ENCODE results near the gene LRP1-AS.

The LRP1-AS gene

DNA sequence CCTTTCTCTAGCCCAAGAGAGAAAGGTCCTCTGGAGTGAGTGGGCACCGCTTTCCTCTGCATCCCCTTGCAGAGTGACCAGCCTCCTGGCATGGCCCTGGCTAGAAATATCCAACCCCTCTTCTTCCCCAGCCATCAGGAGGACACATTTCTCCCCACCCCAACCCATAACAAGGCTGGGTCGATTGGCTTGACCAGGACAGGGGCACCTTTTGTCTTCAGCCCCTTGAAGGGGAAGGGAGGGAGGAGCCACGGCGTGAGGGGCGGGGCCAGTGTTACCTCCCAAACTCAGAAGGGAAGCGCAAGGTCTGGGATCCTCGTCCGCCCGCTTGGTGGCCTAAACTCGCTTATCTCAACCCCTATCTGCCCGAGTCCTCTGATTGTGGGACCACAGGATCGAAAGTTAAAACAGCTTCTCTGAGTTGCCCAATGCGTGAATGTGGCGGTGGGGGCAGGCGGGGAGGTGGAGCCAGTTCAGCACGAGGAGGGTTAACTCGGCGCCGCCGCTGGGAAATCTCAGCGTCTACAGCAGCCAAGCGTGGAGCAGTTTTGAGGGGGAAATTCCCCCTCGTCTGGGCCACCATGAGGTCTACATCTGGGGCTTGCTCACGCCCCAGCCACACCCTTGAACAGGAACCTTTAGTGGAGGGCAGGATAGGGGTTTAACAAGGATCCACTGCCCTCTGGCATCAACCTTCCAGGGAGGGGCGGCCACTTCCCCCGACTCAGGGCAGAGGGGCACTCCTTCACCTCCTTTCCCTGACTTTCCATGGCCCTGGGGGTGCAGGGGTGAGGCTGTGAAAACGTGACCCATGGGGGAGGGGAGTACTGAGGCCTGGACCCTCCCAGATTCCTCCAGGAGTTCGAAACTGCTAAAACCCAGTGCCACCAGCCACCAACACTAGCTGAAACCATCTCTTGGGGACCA lies 37.1 kb downstream of the LRP1-AS start:
- H2BK5ac ChIP-seq (ENCODE audit: low read length) = peak overlapping the region; percentile 40
- WGBS, 2 donors (ENCODE audit: extremely low coverage in 2 of 2, insufficient read length in 2 of 2, insufficient replicate concordance in 1 of 2) = no CpG with 5 or more reads among the region's 28 CpGs
- peak overlapping the region; percentile 99 for H4K91ac ChIP-seq (ENCODE audit: low read depth, low read length, poor library complexity)
- H3K79me1 ChIP-seq (ENCODE audit: low read depth, low read length) = no peaks in the 10 kb centered on the region
- peak overlapping the region; percentile 13 to 66 for H3K4me3 ChIP-seq (ENCODE audit: low read length in 2 of 2)
- H3K4ac ChIP-seq (ENCODE audit: low read length) = peak overlapping the region; percentile 80
- peak overlapping the region; percentile 97 for H3K18ac ChIP-seq (ENCODE audit: low read length)
- H3K23ac ChIP-seq (ENCODE audit: low read depth, low read length, poor library complexity) = peak overlapping the region; percentile 66
- H3K14ac ChIP-seq (ENCODE audit: low read length) = peak overlapping the region; percentile 72
- no peaks in the 10 kb centered on the region for H3K9me3 ChIP-seq (replicated peaks in 1 of 2; ENCODE audit: control insufficient read depth in 2 of 2, insufficient read depth in 1 of 2, low read depth in 1 of 2, low read length in 2 of 2)
- H2BK15ac ChIP-seq (ENCODE audit: low read length) = peak overlapping the region; percentile 97
- H3K4me1 ChIP-seq (ENCODE audit: control insufficient read depth in 2 of 2, insufficient read depth in 1 of 2, low read depth in 1 of 2, low read length in 2 of 2) = peaks cover 8 to 19% of the 10 kb centered on the region in 2 donors
- peak overlapping the region; percentile 93 for H2BK12ac ChIP-seq (ENCODE audit: low read length)
- H3K36me3 ChIP-seq (replicated peaks in 1 of 2; ENCODE audit: control insufficient read depth in 2 of 2, insufficient read depth in 2 of 2, low read length in 2 of 2) = peaks cover 0 to 34% of the 10 kb centered on the region in 2 donors
- H2AK5ac ChIP-seq (ENCODE audit: low read depth, low read length) = peak overlapping the region; percentile 87
- H3K27ac ChIP-seq (replicated peaks; ENCODE audit: low read length) = peak overlapping the region; percentile 73
- H3K4me2 ChIP-seq (ENCODE audit: insufficient read depth, low read length, poor library complexity, severe bottlenecking) = no peak overlapping the region
- no peak overlapping the region for H4K8ac ChIP-seq (ENCODE audit: low read depth, low read length)
- peak overlapping the region; percentile 74 for H2AFZ ChIP-seq (ENCODE audit: low read length)
- H3K9ac ChIP-seq (ENCODE audit: low read depth, low read length, poor library complexity) = peak overlapping the region; percentile 36
- H2BK120ac ChIP-seq (ENCODE audit: low read depth, low read length) = peak overlapping the region; percentile 93
- no peak for DNase-seq (ENCODE audit: low spot score)
- H3K27me3 ChIP-seq (ENCODE audit: control insufficient read depth in 3 of 3, insufficient read depth in 3 of 3, low read depth in 1 of 3, low read length in 3 of 3) = no peaks in the 10 kb centered on the region

DNA sequence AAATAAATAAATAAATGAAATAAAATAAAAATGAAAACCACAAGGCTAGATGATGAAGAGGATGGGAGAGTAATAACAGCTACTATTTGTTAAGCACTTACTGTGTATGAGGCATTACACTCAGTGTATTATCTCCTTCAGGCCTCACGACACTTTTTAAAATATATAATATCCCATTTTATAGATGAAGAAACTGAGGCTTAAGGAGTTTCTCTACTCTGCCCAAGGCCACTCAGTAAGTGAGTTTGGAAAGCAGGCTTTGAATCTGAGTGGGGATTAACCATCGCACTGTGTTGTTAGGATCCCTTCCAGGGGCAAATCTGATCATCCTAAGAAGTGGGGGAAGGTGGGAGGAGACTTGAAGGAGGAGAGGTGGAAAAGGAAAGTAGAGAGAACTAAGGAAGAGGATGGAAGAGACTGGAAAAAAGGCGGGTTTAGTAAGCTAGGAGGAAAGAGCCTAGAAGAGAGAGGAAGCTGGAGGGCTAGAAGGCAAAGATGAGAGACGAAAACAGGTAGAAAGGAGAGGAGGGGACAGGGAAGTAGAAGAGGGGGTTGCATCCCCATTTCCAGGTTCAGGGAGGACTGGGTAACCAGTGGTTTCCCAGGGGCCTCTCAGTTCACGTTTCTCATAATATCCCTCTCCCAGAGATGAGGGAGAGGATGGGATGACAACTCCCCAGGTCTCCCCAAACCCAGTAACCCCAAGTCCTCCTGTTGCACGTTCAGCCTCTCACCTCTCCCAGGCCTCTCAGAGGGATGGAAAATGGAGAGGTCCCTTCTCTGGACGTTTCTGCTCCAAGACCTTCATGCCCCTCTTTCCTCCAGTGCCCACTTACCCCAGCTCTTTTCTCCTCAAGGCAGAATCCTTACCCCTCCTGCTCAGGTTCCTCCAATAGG lies 38.0 kb downstream of the LRP1-AS start:
- Histone ChIP-seq H3K18ac (ENCODE audit: low read length) (peak overlapping the region; percentile 62), H4K8ac (ENCODE audit: low read depth, low read length) (no peak overlapping the region), H3K4ac (ENCODE audit: low read length) (no peak overlapping the region), H4K91ac (ENCODE audit: low read depth, low read length, poor library complexity) (no peak overlapping the region), H2AFZ (ENCODE audit: low read length) (peak overlapping the region; percentile 74), H3K9ac (ENCODE audit: low read depth, low read length, poor library complexity) (no peak overlapping the region), H3K23ac (ENCODE audit: low read depth, low read length, poor library complexity) (no peak overlapping the region), H3K4me3 (ENCODE audit: low read length in 2 of 2) (peak overlapping the region in 1 of 2 donors; percentile 66), H3K79me1 (ENCODE audit: low read depth, low read length) (no peaks in the 10 kb centered on the region), H2BK5ac (ENCODE audit: low read length) (no peak overlapping the region), H3K4me2 (ENCODE audit: insufficient read depth, low read length, poor library complexity, severe bottlenecking) (no peak overlapping the region), H2BK120ac (ENCODE audit: low read depth, low read length) (no peak overlapping the region), H2AK5ac (ENCODE audit: low read depth, low read length) (no peak overlapping the region), H2BK12ac (ENCODE audit: low read length) (no peak overlapping the region), H3K27ac (replicated peaks; ENCODE audit: low read length) (no peak overlapping the region), H3K36me3 (replicated peaks in 1 of 2; ENCODE audit: control insufficient read depth in 2 of 2, insufficient read depth in 2 of 2, low read length in 2 of 2) (peaks cover 0 to 43% of the 10 kb centered on the region in 2 donors), H3K4me1 (ENCODE audit: control insufficient read depth in 2 of 2, insufficient read depth in 1 of 2, low read depth in 1 of 2, low read length in 2 of 2) (peaks cover 8 to 19% of the 10 kb centered on the region in 2 donors), H3K9me3 (replicated peaks in 1 of 2; ENCODE audit: control insufficient read depth in 2 of 2, insufficient read depth in 1 of 2, low read depth in 1 of 2, low read length in 2 of 2) (no peaks in the 10 kb centered on the region), H3K27me3 (ENCODE audit: control insufficient read depth in 3 of 3, insufficient read depth in 3 of 3, low read depth in 1 of 3, low read length in 3 of 3) (no peaks in the 10 kb centered on the region), H3K14ac (ENCODE audit: low read length) (no peak overlapping the region), H2BK15ac (ENCODE audit: low read length) (peak overlapping the region; percentile 15)
- no CpG with 5 or more reads among the region's 7 CpGs for WGBS, 2 donors (ENCODE audit: extremely low coverage in 2 of 2, insufficient read length in 2 of 2, insufficient replicate concordance in 1 of 2)
- DNase-seq (ENCODE audit: low spot score) = no peak

DNA sequence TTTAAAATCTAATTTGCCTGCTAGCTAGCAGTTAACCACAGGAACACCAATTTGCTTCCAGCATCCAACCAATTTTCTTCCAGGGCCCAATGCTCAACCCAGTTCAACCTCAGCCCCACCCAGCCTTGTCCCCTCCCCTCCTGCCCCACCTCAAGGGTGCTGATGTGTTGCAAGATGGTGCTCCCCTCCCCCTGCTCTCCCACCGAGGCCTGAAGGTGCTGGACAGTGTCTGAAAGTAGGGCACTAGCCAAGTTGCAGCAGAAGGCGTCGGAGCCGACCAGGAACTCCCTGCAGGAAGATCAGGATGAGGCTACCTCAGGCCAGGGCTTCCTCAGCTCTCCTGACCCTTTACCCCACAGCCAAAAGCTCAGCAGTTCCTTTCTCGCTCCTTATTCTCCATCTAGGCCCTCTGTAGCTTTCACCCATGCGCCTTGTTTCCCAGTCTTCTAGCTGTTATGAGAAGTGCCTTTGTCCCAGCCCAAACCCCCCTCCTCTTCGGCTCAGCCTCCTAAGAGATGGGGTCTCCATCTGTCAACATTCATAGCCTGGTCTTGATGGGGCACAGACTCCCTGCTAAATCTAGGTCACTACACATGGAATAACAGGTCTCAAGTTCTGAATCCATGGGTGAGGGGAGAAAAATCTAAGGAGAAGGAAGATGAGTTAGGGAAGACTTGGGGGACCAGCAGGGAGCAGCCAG lies 39.8 kb downstream of the LRP1-AS start:
- Histone ChIP-seq H4K91ac (ENCODE audit: low read depth, low read length, poor library complexity) (no peak overlapping the region), H3K14ac (ENCODE audit: low read length) (no peak overlapping the region), H3K36me3 (replicated peaks in 1 of 2; ENCODE audit: control insufficient read depth in 2 of 2, insufficient read depth in 2 of 2, low read length in 2 of 2) (peaks cover 0 to 52% of the 10 kb centered on the region in 2 donors), H2BK5ac (ENCODE audit: low read length) (no peak overlapping the region), H3K27ac (replicated peaks; ENCODE audit: low read length) (no peak overlapping the region), H2AK5ac (ENCODE audit: low read depth, low read length) (peak overlapping the region; percentile 58), H3K9me3 (replicated peaks in 1 of 2; ENCODE audit: control insufficient read depth in 2 of 2, insufficient read depth in 1 of 2, low read depth in 1 of 2, low read length in 2 of 2) (no peaks in the 10 kb centered on the region), H3K4ac (ENCODE audit: low read length) (no peak overlapping the region), H2BK12ac (ENCODE audit: low read length) (no peak overlapping the region), H2AFZ (ENCODE audit: low read length) (no peak overlapping the region), H3K9ac (ENCODE audit: low read depth, low read length, poor library complexity) (no peak overlapping the region), H3K4me2 (ENCODE audit: insufficient read depth, low read length, poor library complexity, severe bottlenecking) (no peak overlapping the region), H3K4me3 (ENCODE audit: low read length in 2 of 2) (no peak overlapping the region), H3K23ac (ENCODE audit: low read depth, low read length, poor library complexity) (no peak overlapping the region), H2BK120ac (ENCODE audit: low read depth, low read length) (no peak overlapping the region), H3K4me1 (ENCODE audit: control insufficient read depth in 2 of 2, insufficient read depth in 1 of 2, low read depth in 1 of 2, low read length in 2 of 2) (peaks cover 9 to 20% of the 10 kb centered on the region in 2 donors), H3K18ac (ENCODE audit: low read length) (no peak overlapping the region), H3K79me1 (ENCODE audit: low read depth, low read length) (no peaks in the 10 kb centered on the region), H2BK15ac (ENCODE audit: low read length) (no peak overlapping the region), H3K27me3 (ENCODE audit: control insufficient read depth in 3 of 3, insufficient read depth in 3 of 3, low read depth in 1 of 3, low read length in 3 of 3) (no peaks in the 10 kb centered on the region), H4K8ac (ENCODE audit: low read depth, low read length) (no peak overlapping the region)
- WGBS, 2 donors (ENCODE audit: extremely low coverage in 2 of 2, insufficient read length in 2 of 2, insufficient replicate concordance in 1 of 2) = no CpG with 5 or more reads among the region's 7 CpGs
- DNase-seq (ENCODE audit: low spot score) = no peak

Measured in neuronal stem cell (in vitro differentiated cells).